Endothelial cell of umbilical vein (primary cell): ENCODE data around the gene CCT6A. TPM values are rescaled to one million over a fixed set of nuclear protein-coding genes. Genes with fewer than 3 reads are reported as not detected.
"Not testable (repeated sequence)": the region's sequence is repeated elsewhere in the genome, so short reads cannot be mapped to it uniquely, and the experiment has no call there.

Source experiments
- BruUV-seq: library from RNA; stranded (reverse); fragments of 400-500 nt; replicated peaks from 2 replicates; lab custom pipeline; 2021; lab: Mats Ljungman, UMichigan
- CTCF ChIA-PET: fragments of 300-600, 350-600 bp; sonication (Branson Sonifier 250); formaldehyde crosslinking; loops from one replicate; lab custom pipeline; 2021; ENCODE audit warnings: antibody characterized with exemption, inconsistent platforms; lab: Charles Lee
- POLR2A ChIA-PET: fragments of 300-600, 350-600 bp; sonication (Branson Sonifier 250); formaldehyde crosslinking; loops from one replicate; lab custom pipeline; 2021; ENCODE audit warnings: antibody characterized with exemption, inconsistent platforms; lab: Charles Lee
- DNase-seq: peaks from one replicate; pipeline ENCODE4 v3.0.0-alpha.2; 2011; ENCODE audit warnings: low read depth, low spot score
- FAIRE-seq: peaks from 2 replicates; lab custom pipeline; 2011; peaks lifted over from hg19 to GRCh38; lab: Jason Lieb, UNC
- H2AFZ ChIP-seq: 2 replicates; pipeline ENCODE4 v1.6.0; 2012; ENCODE audit warnings: low read depth, low read length, control low read depth, inconsistent platforms
- H3K27ac ChIP-seq: 2 replicates; pipeline ENCODE4 v1.5.1; 2011; ENCODE audit warnings: low read depth, mild to moderate bottlenecking, control low read depth, low read length, moderate library complexity; ENCODE audit not compliant: insufficient read depth
- H3K27me3 ChIP-seq, 2 experiments: 2 replicates each; pipeline versions ENCODE4 v1.6.0 to v1.6.1; 2011; ENCODE audit warnings: low read length in 2 of 2, mixed read lengths in 1 of 2; ENCODE audit not compliant: control insufficient read depth in 2 of 2, insufficient read depth in 2 of 2
- H3K36me3 ChIP-seq, 2 experiments: 2 replicates in 1 of 2; 3 replicates in 1 of 2; pipeline ENCODE4 v1.5.1; 2011; ENCODE audit warnings: low read length in 2 of 2, mild to moderate bottlenecking in 1 of 2, moderate library complexity in 1 of 2; ENCODE audit not compliant: control insufficient read depth in 2 of 2, insufficient read depth in 2 of 2; ENCODE audit errors: extremely low read depth in 1 of 2
- H3K4me1 ChIP-seq: 3 replicates; pipeline ENCODE4 v1.5.1; 2011; ENCODE audit warnings: mild to moderate bottlenecking, low read length; ENCODE audit not compliant: control insufficient read depth, insufficient read depth; ENCODE audit errors: extremely low read depth
- H3K4me2 ChIP-seq: 2 replicates; pipeline ENCODE4 v1.6.1; 2011; ENCODE audit warnings: low read length, control low read depth, mixed read lengths; ENCODE audit not compliant: insufficient read depth
- H3K4me3 ChIP-seq, 3 experiments: fragments of 200-600 bp in 1 of 3; sonication (generic), shearing (Covaris generic) in 1 of 3; replicated peaks in 1 of 3; 2 replicates each; pipeline ENCODE4 v1.5.1; 2011 to 2016; ENCODE audit warnings: control low read depth in 3 of 3, low read length in 3 of 3, mild to moderate bottlenecking in 2 of 3, inconsistent platforms in 1 of 3, low read depth in 1 of 3, moderate library complexity in 1 of 3; ENCODE audit not compliant: insufficient read depth in 1 of 3
- H3K79me2 ChIP-seq: 2 replicates; pipeline ENCODE4 v1.6.0; 2012; ENCODE audit warnings: low read length, inconsistent platforms; ENCODE audit not compliant: control insufficient read depth, insufficient read depth
- H3K9ac ChIP-seq: replicated peaks from 2 replicates; pipeline ENCODE3; 2011; ENCODE audit warnings: low read length, control low read depth; ENCODE audit not compliant: insufficient read depth; ENCODE audit errors: extremely low read depth
- H3K9me1 ChIP-seq: replicated peaks from 3 replicates; pipeline ENCODE4 v1.6.0; 2011; ENCODE audit warnings: mild to moderate bottlenecking, low read length; ENCODE audit not compliant: control insufficient read depth, insufficient read depth; ENCODE audit errors: extremely low read depth
- H3K9me3 ChIP-seq: replicated peaks from 2 replicates; pipeline ENCODE4 v1.5.1; 2012; ENCODE audit warnings: low read length, inconsistent platforms; ENCODE audit not compliant: control insufficient read depth, insufficient read depth
- H4K20me1 ChIP-seq: replicated peaks from 2 replicates; pipeline ENCODE3; 2011; ENCODE audit warnings: mild to moderate bottlenecking, low read length; ENCODE audit not compliant: control insufficient read depth, insufficient read depth; ENCODE audit errors: extremely low read depth
- CTCF ChIP-seq, 2 donors: IDR thresholded peaks; 1 replicate in 1 of 2; 2 replicates in 1 of 2; pipeline ENCODE4 v1.5.1; 2011; ENCODE audit warnings: low read length in 2 of 2, mild to moderate bottlenecking in 2 of 2, moderate library complexity in 2 of 2, control low read depth in 1 of 2, inconsistent platforms in 1 of 2, low read depth in 1 of 2; ENCODE audit not compliant: insufficient read depth in 1 of 2; ENCODE audit errors: extremely low read depth in 1 of 2
- EZH2 ChIP-seq: IDR thresholded peaks from 2 replicates; pipeline ENCODE4 v1.6.1; 2012; ENCODE audit warnings: borderline replicate concordance, low read depth, mild to moderate bottlenecking, moderate library complexity, low read length, inconsistent platforms; ENCODE audit not compliant: severe bottlenecking
- FOS ChIP-seq: IDR thresholded peaks from 2 replicates; pipeline ENCODE4 v1.6.1; 2011; ENCODE audit warnings: mild to moderate bottlenecking, low read length, moderate library complexity, borderline replicate concordance; ENCODE audit not compliant: insufficient read depth
- GATA2 ChIP-seq: IDR thresholded peaks from 2 replicates; pipeline ENCODE4 v1.7.0; 2011; ENCODE audit warnings: low read depth, mild to moderate bottlenecking, moderate library complexity, mixed read lengths, low read length; ENCODE audit not compliant: insufficient read length, insufficient read depth
- JUN ChIP-seq: IDR thresholded peaks from 2 replicates; pipeline ENCODE4 v1.6.1; 2011; ENCODE audit warnings: borderline replicate concordance, low read depth; ENCODE audit not compliant: insufficient read length, insufficient read depth
- MAX ChIP-seq: IDR thresholded peaks from 2 replicates; pipeline ENCODE4 v1.6.1; 2011; ENCODE audit not compliant: insufficient read depth, insufficient read length
- MYC ChIP-seq: IDR thresholded peaks from one replicate; pipeline ENCODE4 v1.6.1; 2011; ENCODE audit warnings: mild to moderate bottlenecking, low read depth, low read length
- POLR2A ChIP-seq: IDR thresholded peaks from 2 replicates; pipeline ENCODE4 v1.6.1; 2012; ENCODE audit warnings: low read depth, mild to moderate bottlenecking, control low read depth, low read length
- POLR2AphosphoS5 ChIP-seq: IDR thresholded peaks from 2 replicates; pipeline ENCODE4 v1.6.1; 2012; ENCODE audit warnings: low read depth, mild to moderate bottlenecking, control low read depth, low read length, moderate library complexity; ENCODE audit not compliant: insufficient read depth
- dilution Hi-C: fragments of 300-500 bp; cut with MboI; formaldehyde crosslinking; loops from one replicate; pipeline ENCODE4 v1.15.0; 2019; ENCODE audit warnings: low sequenced_read_pairs; ENCODE audit not compliant: extremely low pct_ligation_motif_present
- intact Hi-C: fragments of 100-400 bp; cut with micrococcal nuclease; formaldehyde crosslinking; loops from one replicate; pipeline ENCODE4 v1.10.0; 2022
- polyA plus RNA-seq, 4 experiments: library from polyadenylated mRNA; depleted of rRNA in 3 of 4; stranded (reverse) in 3 of 4; unstranded in 1 of 4; fragments of >200 nt; gene quantifications; 2 replicates each; pipeline versions ENCODE4 v1.2.1 to v1.2.3, GENCODE V29; 2011 to 2012; ENCODE audit warnings: missing spikeins in 1 of 4
- total RNA-seq: library from RNA; stranded (reverse); gene quantifications from 2 replicates; pipeline ENCODE4 v1.2.3, GENCODE V29; 2021

CCT6A gene
- total and polyA plus RNA-seq, 2 donors (not counting 3 experiments of a cell fraction or from before 2014, with no cell fraction given), result 152 to 221 TPM

- no peaks in the 10 kb centered on the region for H3K9me3 ChIP-seq
- TF ChIP-seq FOS, result no peak
- no peak for TF ChIP-seq JUN
- no peak for TF ChIP-seq MYC
- TF ChIP-seq CTCF (IDR thresholded peaks at IDR 0.05; ENCODE audit: extremely low read depth in 1 of 2, insufficient read depth in 1 of 2, low read depth in 1 of 2, low read length in 2 of 2), result no peak
- no peak for TF ChIP-seq POLR2A
- TF ChIP-seq EZH2, result no peak
- no peak for TF ChIP-seq MAX
- TF ChIP-seq POLR2AphosphoS5, result no peak
- TF ChIP-seq GATA2, result no peak
- FAIRE-seq, result no peak
- no peaks in the 10 kb centered on the region for H3K79me2 ChIP-seq
- no TSS peak for BruUV-seq
- dilution Hi-C loops, result no loop called here
- no peak overlapping the region for H3K4me2 ChIP-seq
- no peaks in the 10 kb centered on the region for H3K9me1 ChIP-seq
- H3K27ac ChIP-seq, result no peak overlapping the region
- H3K4me1 ChIP-seq, result peaks cover 5% of the 10 kb centered on the region
- POLR2A ChIA-PET, result interaction anchor here (0.7 kb wide), 1 partner anchor 15 kb away, joined by 3 read pairs; no protein-coding TSS in a partner anchor
- intact Hi-C loops, result no loop called here
- no peak overlapping the region for H3K4me3 ChIP-seq
- no peak overlapping the region for H3K9ac ChIP-seq
- no peak for DNase-seq
- CTCF ChIA-PET, result no interaction called here
- no peaks in the 10 kb centered on the region for H4K20me1 ChIP-seq
- no peaks in the 10 kb centered on the region for H3K27me3 ChIP-seq
- peaks cover 0 to 3% of the 10 kb centered on the region in 2 experiments for H3K36me3 ChIP-seq
- no peak overlapping the region for H2AFZ ChIP-seq
These were observed 21.2 kb upstream of the CCT6A start for GRCh38 chr7:56030340-56030739.

- H4K20me1 ChIP-seq, H3K4me1 ChIP-seq, H3K27ac ChIP-seq, H3K4me2 ChIP-seq, H2AFZ ChIP-seq, FAIRE-seq, intact Hi-C loops, H3K4me3 ChIP-seq, dilution Hi-C loops, DNase-seq, H3K9me3 ChIP-seq, BruUV-seq, H3K79me2 ChIP-seq, H3K27me3 ChIP-seq, H3K36me3 ChIP-seq, POLR2A ChIA-PET, H3K9ac ChIP-seq, H3K9me1 ChIP-seq, CTCF ChIA-PET: not testable (repeated sequence)
These were observed 20.0 kb upstream of the CCT6A start for GRCh38 chr7:56031556-56031955.

- intact Hi-C loops, H4K20me1 ChIP-seq: not testable (repeated sequence)
These were observed 19.0 kb upstream of the CCT6A start for GRCh38 chr7:56032578-56032977.

More at GRCh38 chr7:56032578-56032977, 19.0 kb upstream of the CCT6A start:
- H3K36me3 ChIP-seq, BruUV-seq, H3K9me1 ChIP-seq, H3K27ac ChIP-seq, H3K4me2 ChIP-seq, H3K9me3 ChIP-seq, H3K4me1 ChIP-seq, DNase-seq, H2AFZ ChIP-seq, H3K4me3 ChIP-seq, POLR2A ChIA-PET, FAIRE-seq, dilution Hi-C loops, H3K27me3 ChIP-seq, H3K79me2 ChIP-seq, H3K9ac ChIP-seq: not testable (repeated sequence)
- CTCF ChIA-PET, result interaction anchor here (1.5 to 2.0 kb wide), 3 partner anchors 21 to 60 kb away, joined by 3 to 9 read pairs (median 5); partner anchors contain the start of gene PHKG1
